NT2/D1 (cell line): Measurements from ENCODE around the gene AHSG.

Experiments
- SUZ12 ChIP-seq: IDR thresholded peaks from 2 replicates; pipeline ENCODE4 v1.6.1; 2011; ENCODE audit not compliant: insufficient read length, insufficient read depth; ENCODE audit errors: extremely low read depth
- ZNF274 ChIP-seq: IDR thresholded peaks from 2 replicates; pipeline ENCODE4 v1.6.1; 2011; ENCODE audit warnings: mild to moderate bottlenecking, low read depth, low read length

DNA sequence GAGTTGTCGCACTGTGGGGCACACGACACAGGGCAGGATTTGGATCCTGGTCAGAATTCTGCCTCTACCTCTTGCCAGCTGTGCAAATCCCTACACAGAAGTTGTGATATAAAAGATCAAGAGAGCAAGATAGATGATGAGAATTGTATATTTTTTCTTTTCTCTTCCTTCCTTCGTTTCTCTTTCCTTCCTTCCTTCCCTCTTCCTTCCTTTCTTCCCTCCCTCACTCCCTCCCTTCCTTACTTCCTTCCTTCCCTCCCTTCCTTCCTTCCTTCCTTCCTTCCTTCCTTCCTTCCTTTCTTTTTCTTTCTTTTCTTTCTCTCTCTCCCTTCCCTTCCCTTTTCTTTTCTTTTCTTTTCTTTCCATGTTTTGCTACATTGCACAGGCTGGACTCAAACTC is 12.0 kb upstream of the AHSG start:
- TF ChIP-seq SUZ12 = no peak
- no peak for TF ChIP-seq ZNF274
